HG02938 (cell line): ENCODE measurements around the gene IFNGR1.
"Not testable (repeated sequence)": the region's sequence is repeated elsewhere in the genome, so short reads cannot be mapped to it uniquely, and the experiment has no call there.

Source experiments
- ATAC-seq: cut with Tn5 transposase; IDR thresholded peaks from one replicate; pipeline ENCODE4 v1.9.1; 2021; ENCODE audit warnings: mild to moderate bottlenecking, moderate library complexity; ENCODE audit not compliant: unreplicated experiment

Gene IFNGR1

GRCh38 chr6:137236581-137237355, 17.6 kb upstream of the IFNGR1 start:
- ATAC-seq = no peak

- no peak for ATAC-seq
These were observed 16.5 kb upstream of the IFNGR1 start for GRCh38 chr6:137235686-137236085.

- ATAC-seq = peak; percentile 67
These were observed 15.0 kb upstream of the IFNGR1 start for GRCh38 chr6:137233911-137234863.

GRCh38 chr6:137231895-137232294, 12.7 kb upstream of the IFNGR1 start:
- no peak for ATAC-seq

GRCh38 chr6:137230956-137231555, 11.9 kb upstream of the IFNGR1 start:
- ATAC-seq = no peak

GRCh38 chr6:137230547-137230946, 11.4 kb upstream of the IFNGR1 start:
- ATAC-seq = no peak

- ATAC-seq = no peak
These were observed 10.0 kb upstream of the IFNGR1 start for GRCh38 chr6:137229075-137229759.

- no peak for ATAC-seq
These were observed 8.7 kb upstream of the IFNGR1 start for GRCh38 chr6:137227871-137228302.

GRCh38 chr6:137226697-137227096, 7.5 kb upstream of the IFNGR1 start:
- ATAC-seq = no peak

GRCh38 chr6:137224799-137225198, 5.6 kb upstream of the IFNGR1 start:
- ATAC-seq = peak; percentile 42

GRCh38 chr6:137223370-137224131, 4.4 kb upstream of the IFNGR1 start:
- ATAC-seq = no peak

- ATAC-seq = no peak
These were observed 3.2 kb upstream of the IFNGR1 start for GRCh38 chr6:137222381-137222780.

- no peak for ATAC-seq
These were observed 573 bp upstream of the IFNGR1 start for GRCh38 chr6:137219664-137220252.

GRCh38 chr6:137218473-137218916, 690 bp downstream of the IFNGR1 start:
- ATAC-seq = peak; percentile 43

GRCh38 chr6:137217801-137218472, 1.2 kb downstream of the IFNGR1 start:
- ATAC-seq = no peak

- no peak for ATAC-seq
These were observed 2.2 kb downstream of the IFNGR1 start for GRCh38 chr6:137216875-137217553.

- no peak for ATAC-seq
These were observed 3.1 kb downstream of the IFNGR1 start for GRCh38 chr6:137216106-137216505.

GRCh38 chr6:137215630-137216029, 3.6 kb downstream of the IFNGR1 start:
- ATAC-seq = not testable (repeated sequence)
